Small intestine (tissue), 7 donors: ENCODE data around the gene LRRC75A. TPM values are rescaled to one million over a fixed set of nuclear protein-coding genes. Genes with fewer than 3 reads are reported as not detected.

ENCODE experiments used
- DNase-seq, 2 donors: peaks; one replicate each; pipeline versions ENCODE4 v3.0.0 to v3.0.0-alpha.2; 2013
- FAIRE-seq: peaks from 2 replicates; lab custom pipeline; 2012; peaks lifted over from hg19 to GRCh38; lab: Jason Lieb, UNC
- H3K27ac ChIP-seq, 3 donors: one replicate each; pipeline ENCODE4 v1.5.1; 2013; ENCODE audit warnings: low read length in 2 of 3, mild to moderate bottlenecking in 2 of 3, control low read depth in 1 of 3, inconsistent platforms in 1 of 3, low read depth in 1 of 3, moderate library complexity in 1 of 3
- H3K27me3 ChIP-seq, 3 donors: one replicate each; pipeline ENCODE4 v1.6.1; 2013; ENCODE audit warnings: low read length in 3 of 3, inconsistent platforms in 1 of 3; ENCODE audit not compliant: control insufficient read depth in 3 of 3, insufficient read depth in 3 of 3
- H3K36me3 ChIP-seq, 3 donors: one replicate each; pipeline ENCODE4 v1.6.1; 2013; ENCODE audit warnings: low read length in 3 of 3, inconsistent platforms in 1 of 3, low read depth in 1 of 3, mild to moderate bottlenecking in 1 of 3, moderate library complexity in 1 of 3; ENCODE audit not compliant: control insufficient read depth in 3 of 3, insufficient read depth in 2 of 3
- H3K4me1 ChIP-seq, 3 donors: one replicate each; pipeline ENCODE4 v1.6.1; 2013; ENCODE audit warnings: low read length in 2 of 3, inconsistent platforms in 1 of 3, low read depth in 1 of 3, mild to moderate bottlenecking in 1 of 3, moderate library complexity in 1 of 3; ENCODE audit not compliant: control insufficient read depth in 3 of 3, insufficient read depth in 2 of 3
- H3K4me3 ChIP-seq, 3 donors: one replicate each; pipeline ENCODE4 v1.5.1; 2013; ENCODE audit warnings: low read length in 3 of 3, control low read depth in 1 of 3, inconsistent platforms in 1 of 3, low read depth in 1 of 3, mild to moderate bottlenecking in 1 of 3, moderate library complexity in 1 of 3
- H3K9me3 ChIP-seq, 2 donors: one replicate each; pipeline ENCODE4 v1.6.1; 2013; ENCODE audit warnings: low read depth in 1 of 2, low read length in 1 of 2; ENCODE audit not compliant: control insufficient read depth in 2 of 2, insufficient read depth in 1 of 2
- WGBS, 3 donors: extraction: QIAGEN DNeasy Blood & Tissue Kit; methylation state at CpG; one replicate each; pipeline ENCODE4 v1.1.7; 2013; 5-methylcytosine and 5-hydroxymethylcytosine counted together
- polyA plus RNA-seq, 4 donors: library from polyadenylated mRNA; stranded (reverse) in 3 of 4; unstranded in 1 of 4; fragments of 200-250 nt in 3 of 4; fragments of 120-200 nt in 1 of 4; gene quantifications; one replicate each; pipeline versions ENCODE4 v1.2.1 to v1.2.3, GENCODE V29; 2013
- donor health status: healthy with polysubstance abuse.
- donor health status: control.
- donor health status: control.
- donor health status: Bipolar disorder and iron deficiency.
- donor health status: healthy.

The LRRC75A gene
- polyA plus RNA-seq, 4 donors: 30.5 to 130 (median 64.3) TPM

- FAIRE-seq: no peak
- peak; percentile 95 to 99 for DNase-seq
- H3K9me3 ChIP-seq: no peaks in the 10 kb centered on the region
- WGBS, 3 donors: 14 to 58% (median 32%) methylated on average over 4 of the region's 4 CpGs
- H3K36me3 ChIP-seq: peaks cover 3 to 78% (median 9%) of the 10 kb centered on the region in 3 donors
- peaks cover 7 to 91% (median 17%) of the 10 kb centered on the region in 3 donors for H3K4me1 ChIP-seq
- no peak overlapping the region for H3K4me3 ChIP-seq
- no peaks in the 10 kb centered on the region for H3K27me3 ChIP-seq
- H3K27ac ChIP-seq: peak overlapping the region; percentile 93 to 96 (median 94)
Observed at GRCh38 chr17:16465861-16466338, 26.1 kb downstream of the LRRC75A start.

DNA sequence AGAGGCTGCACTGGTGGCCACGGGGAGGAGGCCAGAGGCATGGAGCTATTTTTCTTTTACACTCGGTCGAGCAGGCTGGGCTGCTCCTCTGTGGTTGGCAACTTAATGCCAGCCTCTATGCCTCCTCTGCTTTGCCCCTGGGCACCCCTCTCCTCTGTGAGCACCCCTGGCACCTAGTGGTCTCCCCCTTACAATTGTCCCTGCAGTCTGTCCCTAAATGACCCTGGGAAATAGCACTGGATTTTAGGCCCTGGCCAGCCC is 27.0 kb downstream of the LRRC75A start:
- no peak for DNase-seq
- 20 to 70% (median 52%) methylated on average over 3 of the region's 3 CpGs for WGBS, 3 donors
- H3K27me3 ChIP-seq: no peaks in the 10 kb centered on the region
- peak overlapping the region; percentile 93 to 96 (median 94) for H3K27ac ChIP-seq
- no peaks in the 10 kb centered on the region for H3K9me3 ChIP-seq
- H3K4me1 ChIP-seq: peaks cover 7 to 91% (median 25%) of the 10 kb centered on the region in 3 donors
- FAIRE-seq: no peak
- H3K4me3 ChIP-seq: no peak overlapping the region
- peaks cover 3 to 78% (median 10%) of the 10 kb centered on the region in 3 donors for H3K36me3 ChIP-seq

- H3K4me3 ChIP-seq: no peak overlapping the region
- no peaks in the 10 kb centered on the region for H3K27me3 ChIP-seq
- 31 to 68% (median 54%) methylated on average over 12 of the region's 12 CpGs for WGBS, 3 donors
- peaks cover 3 to 78% (median 12%) of the 10 kb centered on the region in 3 donors for H3K36me3 ChIP-seq
- DNase-seq (peak; percentile 69 to 83), FAIRE-seq (no peak)
- H3K27ac ChIP-seq: peak overlapping the region; percentile 93 to 96 (median 94)
- H3K9me3 ChIP-seq: no peaks in the 10 kb centered on the region
- H3K4me1 ChIP-seq: peaks cover 7 to 91% (median 25%) of the 10 kb centered on the region in 3 donors
Observed at GRCh38 chr17:16464303-16465051, 27.5 kb downstream of the LRRC75A start.

DNA sequence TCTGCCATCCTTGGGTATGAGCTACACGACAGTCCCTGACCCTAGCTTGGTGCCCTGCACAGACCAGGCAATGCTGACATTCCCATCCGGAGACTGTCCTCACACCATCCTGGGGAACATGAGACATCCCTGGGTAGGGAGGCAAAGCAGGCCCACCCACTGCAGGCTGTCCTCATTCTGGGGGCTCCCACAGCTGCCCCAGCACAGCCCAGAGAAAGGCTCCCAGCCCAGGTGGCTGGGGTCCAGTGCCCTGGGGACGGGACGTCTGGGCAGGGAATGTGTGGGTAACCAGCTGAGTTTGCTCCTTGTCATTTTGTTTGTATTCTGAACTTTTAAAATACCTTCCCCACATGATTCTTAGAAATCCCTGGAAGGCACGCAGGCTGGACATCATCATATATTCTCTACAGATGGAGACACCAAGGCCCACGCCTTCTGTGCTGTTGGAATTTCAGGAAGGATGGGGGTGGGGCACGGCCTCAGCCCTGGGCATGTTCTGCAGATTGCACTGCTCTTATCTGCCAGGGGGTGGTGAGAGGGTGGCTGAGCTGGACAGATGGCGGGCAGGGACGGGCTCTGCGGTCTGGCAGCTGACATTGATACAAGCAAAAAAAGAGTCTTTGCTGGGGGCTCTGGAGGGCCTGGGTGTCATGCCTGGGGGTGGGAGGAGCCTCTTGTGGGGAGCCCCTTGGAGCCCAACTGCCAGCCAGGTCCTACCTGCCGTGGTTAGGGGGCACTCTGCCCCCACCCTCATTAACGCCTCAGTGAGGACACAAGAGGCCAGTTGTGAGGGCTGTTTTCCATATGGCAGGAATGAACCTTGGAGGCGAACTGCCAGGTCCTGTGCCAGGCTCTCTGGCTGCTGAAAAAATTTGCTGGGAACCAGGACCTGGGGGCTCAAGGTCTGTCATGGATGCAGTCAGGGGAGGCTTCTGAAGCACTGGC is 28.4 kb downstream of the LRRC75A start:
- peak; percentile 81 to 93 for DNase-seq
- 23 to 59% (median 47%) methylated on average over 13 of the region's 13 CpGs for WGBS, 3 donors
- H3K27ac ChIP-seq: peak overlapping the region; percentile 93 to 96 (median 94)
- H3K4me1 ChIP-seq: peaks cover 7 to 89% (median 18%) of the 10 kb centered on the region in 3 donors
- no peak for FAIRE-seq
- peaks cover 3 to 81% (median 15%) of the 10 kb centered on the region in 3 donors for H3K36me3 ChIP-seq
- no peaks in the 10 kb centered on the region for H3K27me3 ChIP-seq
- no peaks in the 10 kb centered on the region for H3K9me3 ChIP-seq
- H3K4me3 ChIP-seq: no peak overlapping the region

- no peaks in the 10 kb centered on the region for H3K9me3 ChIP-seq
- peaks cover 7 to 79% (median 15%) of the 10 kb centered on the region in 3 donors for H3K4me1 ChIP-seq
- DNase-seq (no peak), FAIRE-seq (no peak)
- no peak overlapping the region for H3K4me3 ChIP-seq
- H3K36me3 ChIP-seq: peaks cover 3 to 89% (median 17%) of the 10 kb centered on the region in 3 donors
- peak overlapping the region in 2 of 3 donors; percentile 12 to 16 for H3K27ac ChIP-seq
- H3K27me3 ChIP-seq: no peaks in the 10 kb centered on the region
- WGBS, 3 donors: 86 to 91% (median 88%) methylated on average over 20 of the region's 20 CpGs
Observed at GRCh38 chr17:16462070-16462864, 29.7 kb downstream of the LRRC75A start.

DNA sequence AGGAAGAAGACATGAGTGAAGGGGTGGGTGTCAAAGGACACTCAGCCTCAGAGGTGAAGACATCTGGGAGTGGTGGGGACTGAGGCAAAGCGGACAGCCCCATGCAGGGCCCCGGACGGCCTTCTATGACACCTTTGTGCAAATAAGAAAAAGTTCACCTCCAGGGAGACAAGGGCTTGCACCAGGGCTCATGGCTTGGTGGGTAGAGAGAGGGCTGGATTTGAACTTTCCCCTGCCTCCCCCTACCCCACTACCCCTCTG is 30.5 kb downstream of the LRRC75A start:
- Histone ChIP-seq H3K4me3 (no peak overlapping the region), H3K9me3 (no peaks in the 10 kb centered on the region), H3K27me3 (no peaks in the 10 kb centered on the region), H3K27ac (no peak overlapping the region), H3K36me3 (peaks cover 3 to 94% (median 17%) of the 10 kb centered on the region in 3 donors), H3K4me1 (peaks cover 7 to 79% (median 15%) of the 10 kb centered on the region in 3 donors)
- no peak for FAIRE-seq
- 90 to 98% (median 94%) methylated on average over 3 of the region's 3 CpGs for WGBS, 3 donors
- no peak for DNase-seq

DNA sequence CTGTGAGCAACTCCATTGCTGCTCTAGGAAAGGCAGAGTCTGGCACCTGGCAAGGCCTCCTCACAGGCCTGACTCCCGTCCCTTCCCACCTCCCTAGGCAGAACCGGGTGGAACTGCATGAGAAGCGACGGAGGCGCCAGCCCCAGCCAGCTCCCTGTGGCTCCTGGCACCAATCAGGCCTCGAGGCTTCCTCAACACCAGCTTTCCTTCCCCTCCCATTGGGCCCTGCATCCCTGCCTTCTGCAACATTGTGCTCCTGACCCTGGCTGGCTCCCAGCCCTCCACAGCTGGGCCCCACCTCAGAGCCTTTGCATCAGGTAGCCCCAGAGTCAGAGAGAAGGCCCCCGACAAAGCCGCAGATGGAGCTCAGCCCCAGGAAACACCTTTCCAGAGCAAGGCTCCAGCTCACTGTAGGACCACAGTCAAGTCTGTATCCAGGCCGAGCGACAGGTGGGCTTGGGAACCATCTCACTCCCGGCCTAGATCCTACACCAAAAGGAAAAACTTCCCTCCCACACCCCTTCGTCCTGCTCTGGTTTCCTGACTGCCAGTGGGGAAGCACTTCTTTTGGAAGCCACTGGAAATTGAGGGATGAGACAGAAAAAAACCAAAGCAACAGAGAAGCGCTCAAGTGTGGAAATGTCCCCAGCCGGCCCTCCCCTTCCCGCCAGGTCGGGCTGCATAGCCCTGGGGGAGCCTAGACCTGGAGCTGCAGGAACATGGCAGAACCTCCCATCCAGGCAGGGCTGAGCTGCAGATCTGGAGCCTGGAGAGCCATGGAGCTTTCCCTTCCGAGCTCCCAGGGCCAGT is 31.0 kb downstream of the LRRC75A start:
- DNase-seq: no peak
- 90 to 93% (median 92%) methylated on average over 17 of the region's 17 CpGs for WGBS, 3 donors
- no peak for FAIRE-seq
- H3K27me3 ChIP-seq: no peaks in the 10 kb centered on the region
- H3K9me3 ChIP-seq: no peaks in the 10 kb centered on the region
- H3K27ac ChIP-seq: peak overlapping the region in 1 of 3 donors; percentile 52
- peaks cover 7 to 78% (median 15%) of the 10 kb centered on the region in 3 donors for H3K4me1 ChIP-seq
- H3K36me3 ChIP-seq: peaks cover 3 to 92% (median 17%) of the 10 kb centered on the region in 3 donors
- no peak overlapping the region for H3K4me3 ChIP-seq
